Raji (cell line): ENCODE results near the gene ANKRD30A.

ENCODE experiments used
- POLR2A ChIP-seq: IDR thresholded peaks from 2 replicates; pipeline ENCODE4 v1.6.1; 2011; ENCODE audit warnings: low read depth, low read length, control low read depth; ENCODE audit not compliant: insufficient read depth

Gene ANKRD30A

GRCh38 chr10:37125191-37125732, at the start of gene ANKRD30A:
TSS of gene ANKRD30A (plus strand) at chr10:37125598. CDS start at chr10:37125788, 190 bp downstream.
- no peak for TF ChIP-seq POLR2A

GRCh38 chr10:37095792-37096573, 29.4 kb upstream of the ANKRD30A start:
- no peak for TF ChIP-seq POLR2A

- no peak for TF ChIP-seq POLR2A
These were observed 24.1 kb upstream of the ANKRD30A start for GRCh38 chr10:37101261-37101660.

GRCh38 chr10:37109000-37109399, 16.4 kb upstream of the ANKRD30A start:
- TF ChIP-seq POLR2A = no peak

GRCh38 chr10:37124532-37124931, 866 bp upstream of the ANKRD30A start:
- TF ChIP-seq POLR2A = no peak

GRCh38 chr10:37125921-37126320, 523 bp downstream of the ANKRD30A start:
- TF ChIP-seq POLR2A = no peak

- no peak for TF ChIP-seq POLR2A
These were observed 21.0 kb downstream of the ANKRD30A start for GRCh38 chr10:37146443-37146842.

- no peak for TF ChIP-seq POLR2A
These were observed 80.7 kb downstream of the ANKRD30A start for GRCh38 chr10:37206132-37206531.

- no peak for TF ChIP-seq POLR2A
These were observed 95.5 kb downstream of the ANKRD30A start for GRCh38 chr10:37220866-37221265.

- TF ChIP-seq POLR2A = no peak
These were observed 96.6 kb downstream of the ANKRD30A start for GRCh38 chr10:37222046-37222445.

GRCh38 chr10:37225163-37225562, 99.8 kb downstream of the ANKRD30A start:
- TF ChIP-seq POLR2A = no peak

GRCh38 chr10:37226524-37226923, 101.1 kb downstream of the ANKRD30A start:
- TF ChIP-seq POLR2A = no peak

- no peak for TF ChIP-seq POLR2A
These were observed 109.3 kb downstream of the ANKRD30A start for GRCh38 chr10:37234692-37235091.

- no peak for TF ChIP-seq POLR2A
These were observed 110.7 kb downstream of the ANKRD30A start for GRCh38 chr10:37236093-37236492.

- no peak for TF ChIP-seq POLR2A
These were observed 114.8 kb downstream of the ANKRD30A start for GRCh38 chr10:37240223-37240622.

- TF ChIP-seq POLR2A = no peak
These were observed 121.2 kb downstream of the ANKRD30A start for GRCh38 chr10:37246637-37247036.

- TF ChIP-seq POLR2A = no peak
These were observed 137.9 kb downstream of the ANKRD30A start for GRCh38 chr10:37263304-37263703.
